ENCODE measurements around the gene ANKS1B. TPM values are rescaled to one million over a fixed set of nuclear protein-coding genes. Genes with fewer than 3 reads are reported as not detected.

ANKS1B gene
- total RNA-seq, 2 donors from 2014 or later = not detected

- no peaks in the 10 kb centered on the region for H3K4me1 Mint-ChIP-seq (ENCODE audit: low read depth in 2 of 2)
- H3K36me3 Mint-ChIP-seq = no peaks in the 10 kb centered on the region
- H3K4me3 Mint-ChIP-seq = no peak overlapping the region
- H3K27me3 Mint-ChIP-seq = no peaks in the 10 kb centered on the region
- DNase-seq (ENCODE audit: low spot score) (no peak), ATAC-seq (no peak)
- H3K9me3 Mint-ChIP-seq = no peaks in the 10 kb centered on the region
- H3K27ac Mint-ChIP-seq = no peak overlapping the region
Observed at GRCh38 chr12:99122496-99122895, 862.2 kb downstream of the ANKS1B start.

GRCh38 chr12:99121546-99121945 is 863.2 kb downstream of the ANKS1B start:
- no peaks in the 10 kb centered on the region for H3K9me3 Mint-ChIP-seq
- ATAC-seq (no peak), DNase-seq (ENCODE audit: low spot score) (no peak)

DNA sequence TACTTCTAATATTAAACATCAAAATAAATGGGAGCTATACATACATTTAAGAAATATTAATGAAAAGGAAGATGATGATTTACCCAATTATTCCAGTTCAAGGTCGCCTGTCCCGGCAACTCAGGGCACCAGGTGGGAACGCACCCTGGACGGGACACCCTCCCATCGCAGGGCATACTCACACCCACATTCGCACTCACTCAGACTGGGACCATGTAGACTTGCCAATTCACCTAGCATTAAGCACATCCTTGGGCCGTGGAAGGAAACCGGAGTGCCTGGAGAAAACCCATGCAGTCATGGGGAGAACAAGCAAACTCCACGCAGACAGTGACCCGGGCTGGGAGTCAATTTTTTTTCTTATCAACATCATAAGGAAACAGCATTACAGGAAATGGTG is 864.8 kb downstream of the ANKS1B start:
- DNase-seq (ENCODE audit: low spot score) (no peak), ATAC-seq (peak in 1 of 2 donors; percentile 52)
- no peak overlapping the region for H3K27ac Mint-ChIP-seq
- H3K36me3 Mint-ChIP-seq = no peaks in the 10 kb centered on the region
- no peak overlapping the region for H3K4me3 Mint-ChIP-seq
- no peaks in the 10 kb centered on the region for H3K27me3 Mint-ChIP-seq
- H3K4me1 Mint-ChIP-seq (ENCODE audit: low read depth in 2 of 2) = no peaks in the 10 kb centered on the region
- H3K9me3 Mint-ChIP-seq = no peaks in the 10 kb centered on the region

More at GRCh38 chr12:99121546-99121945, 863.2 kb downstream of the ANKS1B start:
- H3K27ac Mint-ChIP-seq = no peak overlapping the region
- H3K27me3 Mint-ChIP-seq = no peaks in the 10 kb centered on the region
- no peaks in the 10 kb centered on the region for H3K36me3 Mint-ChIP-seq
- H3K4me3 Mint-ChIP-seq = no peak overlapping the region
- H3K4me1 Mint-ChIP-seq (ENCODE audit: low read depth in 2 of 2) = no peaks in the 10 kb centered on the region

DNA sequence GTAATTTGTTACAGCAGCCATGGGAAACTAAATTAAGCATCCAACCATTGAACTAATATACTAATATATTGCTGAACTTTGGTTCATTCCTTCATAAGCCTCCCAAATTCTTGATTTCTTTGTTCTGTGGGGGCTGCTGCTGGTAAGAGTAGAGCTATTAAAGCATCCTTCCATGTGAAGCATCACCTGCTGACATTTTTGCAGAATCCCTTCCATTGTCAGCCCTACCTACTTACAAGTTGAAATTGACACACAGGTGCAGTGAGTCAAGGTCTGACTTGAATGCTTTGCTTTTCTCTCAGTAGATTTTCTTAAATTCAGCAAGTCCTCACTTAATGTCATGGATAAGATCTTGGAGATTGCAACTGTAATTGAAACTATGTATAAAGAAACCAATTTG is 865.3 kb downstream of the ANKS1B start:
- ATAC-seq (no peak), DNase-seq (ENCODE audit: low spot score) (no peak)
- Mint-ChIP-seq H3K9me3 (no peaks in the 10 kb centered on the region), H3K27me3 (no peaks in the 10 kb centered on the region), H3K4me1 (ENCODE audit: low read depth in 2 of 2) (no peaks in the 10 kb centered on the region), H3K27ac (no peak overlapping the region), H3K4me3 (no peak overlapping the region), H3K36me3 (no peaks in the 10 kb centered on the region)

DNA sequence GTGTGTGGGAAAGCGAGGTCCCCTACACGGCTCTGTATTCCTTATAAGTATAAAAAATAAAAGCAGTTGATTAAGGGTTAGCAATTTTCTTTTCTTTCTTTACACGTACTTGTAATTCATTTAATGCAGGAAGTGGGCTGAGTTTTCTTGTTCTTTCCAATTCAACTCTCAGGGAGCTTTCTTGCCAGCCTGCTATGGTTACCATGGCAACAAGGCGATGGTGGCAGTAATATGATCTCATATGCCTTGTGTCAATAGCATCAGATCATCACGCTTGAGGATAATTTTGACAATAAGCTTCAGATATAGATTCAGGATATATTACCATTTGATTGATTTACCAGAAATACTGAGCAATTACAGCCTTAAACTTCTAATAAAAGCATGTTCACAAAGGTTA is 873.1 kb downstream of the ANKS1B start:
- H3K4me1 Mint-ChIP-seq (ENCODE audit: low read depth in 2 of 2) = no peaks in the 10 kb centered on the region
- ATAC-seq (no peak), DNase-seq (ENCODE audit: low spot score) (no peak)
- H3K27me3 Mint-ChIP-seq = no peaks in the 10 kb centered on the region
- H3K27ac Mint-ChIP-seq = no peak overlapping the region
- H3K36me3 Mint-ChIP-seq = no peaks in the 10 kb centered on the region
- peaks cover 3% of the 10 kb centered on the region for H3K9me3 Mint-ChIP-seq
- H3K4me3 Mint-ChIP-seq = no peak overlapping the region

GRCh38 chr12:99110868-99111267 is 873.9 kb downstream of the ANKS1B start:
- peaks cover 3% of the 10 kb centered on the region for H3K9me3 Mint-ChIP-seq
- no peaks in the 10 kb centered on the region for H3K36me3 Mint-ChIP-seq
- H3K27ac Mint-ChIP-seq = no peak overlapping the region
- H3K27me3 Mint-ChIP-seq = no peaks in the 10 kb centered on the region
- no peak overlapping the region for H3K4me3 Mint-ChIP-seq
- ATAC-seq (no peak), DNase-seq (ENCODE audit: low spot score) (no peak)
- H3K4me1 Mint-ChIP-seq (ENCODE audit: low read depth in 2 of 2) = no peaks in the 10 kb centered on the region

GRCh38 chr12:99110212-99110611 is 874.5 kb downstream of the ANKS1B start:
- H3K4me3 Mint-ChIP-seq = no peak overlapping the region
- peaks cover 3% of the 10 kb centered on the region for H3K9me3 Mint-ChIP-seq
- H3K27me3 Mint-ChIP-seq = no peaks in the 10 kb centered on the region
- H3K27ac Mint-ChIP-seq = no peak overlapping the region
- no peak for DNase-seq (ENCODE audit: low spot score)
- H3K36me3 Mint-ChIP-seq = no peaks in the 10 kb centered on the region
- H3K4me1 Mint-ChIP-seq (ENCODE audit: low read depth in 2 of 2) = no peaks in the 10 kb centered on the region
- ATAC-seq = no peak

GRCh38 chr12:99108924-99109323 is 875.8 kb downstream of the ANKS1B start:
- DNase-seq (ENCODE audit: low spot score) = no peak
- Mint-ChIP-seq H3K9me3 (peaks cover 3% of the 10 kb centered on the region), H3K27me3 (no peaks in the 10 kb centered on the region), H3K36me3 (no peaks in the 10 kb centered on the region), H3K4me3 (no peak overlapping the region), H3K4me1 (ENCODE audit: low read depth in 2 of 2) (no peaks in the 10 kb centered on the region), H3K27ac (no peak overlapping the region)
- no peak for ATAC-seq

GRCh38 chr12:99099786-99100185 is 885.0 kb downstream of the ANKS1B start:
- H3K27me3 Mint-ChIP-seq = no peaks in the 10 kb centered on the region

GRCh38 chr12:99097171-99097570 is 887.6 kb downstream of the ANKS1B start:
- Mint-ChIP-seq H3K4me3 (no peak overlapping the region), H3K36me3 (no peaks in the 10 kb centered on the region), H3K4me1 (ENCODE audit: low read depth in 2 of 2) (no peaks in the 10 kb centered on the region), H3K27ac (no peak overlapping the region), H3K9me3 (peaks cover 18% of the 10 kb centered on the region), H3K27me3 (no peaks in the 10 kb centered on the region)
- ATAC-seq (no peak), DNase-seq (ENCODE audit: low spot score) (no peak)

More at GRCh38 chr12:99099786-99100185, 885.0 kb downstream of the ANKS1B start:
- no peak for ATAC-seq
- no peaks in the 10 kb centered on the region for H3K4me1 Mint-ChIP-seq (ENCODE audit: low read depth in 2 of 2)
- no peaks in the 10 kb centered on the region for H3K36me3 Mint-ChIP-seq
- H3K27ac Mint-ChIP-seq = no peak overlapping the region
- H3K9me3 Mint-ChIP-seq = peaks cover 8% of the 10 kb centered on the region
- H3K4me3 Mint-ChIP-seq = no peak overlapping the region
- DNase-seq (ENCODE audit: low spot score) = no peak

DNA sequence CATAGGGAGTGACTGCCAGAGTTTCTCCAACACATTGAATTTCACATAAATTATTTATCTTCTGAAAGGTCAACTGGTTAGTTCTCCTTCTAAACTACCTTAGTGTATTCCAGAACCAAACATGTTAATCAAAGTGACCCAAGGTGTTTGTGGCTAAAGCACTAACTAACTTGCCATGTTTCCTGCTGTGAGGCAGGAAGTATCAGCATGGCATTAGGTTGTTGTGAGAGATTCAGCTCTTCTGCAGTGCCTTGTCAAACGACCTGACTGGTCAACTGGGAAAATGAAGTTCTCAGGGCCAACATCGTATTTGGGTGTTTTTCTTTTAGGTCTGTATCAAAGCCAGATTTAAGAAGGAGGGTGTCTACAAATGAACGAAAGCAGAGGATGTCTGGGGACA is 891.6 kb downstream of the ANKS1B start:
- ATAC-seq (no peak), DNase-seq (ENCODE audit: low spot score) (no peak)
- Mint-ChIP-seq H3K36me3 (no peaks in the 10 kb centered on the region), H3K27ac (no peak overlapping the region), H3K4me1 (ENCODE audit: low read depth in 2 of 2) (peaks cover 0 to 3% of the 10 kb centered on the region in 2 donors), H3K4me3 (no peak overlapping the region), H3K27me3 (peaks cover 0 to 4% of the 10 kb centered on the region in 2 donors), H3K9me3 (peaks cover 15% of the 10 kb centered on the region)

DNA sequence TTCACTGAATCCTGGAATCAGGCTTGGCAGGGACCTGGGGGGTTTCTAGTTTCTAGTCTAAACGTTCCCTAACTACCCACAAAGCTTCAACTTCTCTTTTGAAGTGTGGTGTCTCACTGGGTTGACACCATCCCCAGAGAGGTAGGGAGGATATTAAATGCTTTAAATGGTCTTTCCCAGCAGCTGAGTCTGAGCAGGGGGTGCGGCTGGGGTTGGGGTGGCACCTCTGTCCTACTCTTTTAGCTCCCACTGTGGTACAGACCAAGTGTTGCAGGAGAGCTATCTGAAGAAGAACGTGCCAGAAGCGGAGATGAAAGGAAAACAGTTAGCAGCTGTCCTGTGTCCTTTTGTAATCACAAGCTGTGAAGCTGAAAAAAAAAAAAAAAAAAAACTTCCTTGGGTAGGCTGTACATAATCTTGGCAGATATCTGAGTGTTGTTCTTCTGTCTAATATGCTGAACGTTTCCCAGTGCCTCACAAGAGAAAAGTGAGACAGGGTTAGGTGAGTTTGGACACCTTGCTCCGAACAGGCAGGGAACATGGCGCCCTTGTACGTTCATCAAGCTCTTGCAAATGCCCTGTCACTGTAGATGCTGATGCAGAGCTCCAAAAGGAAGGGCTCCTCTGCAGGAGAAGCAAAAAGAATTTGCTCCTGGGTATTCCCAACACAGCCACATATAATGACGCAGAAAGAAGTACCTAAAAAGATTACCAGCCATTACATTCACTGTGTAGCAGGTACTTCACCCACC is 892.5 kb downstream of the ANKS1B start:
- no peaks in the 10 kb centered on the region for H3K36me3 Mint-ChIP-seq
- H3K4me3 Mint-ChIP-seq = no peak overlapping the region
- peaks cover 0 to 3% of the 10 kb centered on the region in 2 donors for H3K4me1 Mint-ChIP-seq (ENCODE audit: low read depth in 2 of 2)
- DNase-seq (ENCODE audit: low spot score) (no peak), ATAC-seq (no peak)
- H3K27ac Mint-ChIP-seq = no peak overlapping the region
- H3K9me3 Mint-ChIP-seq = peaks cover 15% of the 10 kb centered on the region
- peaks cover 0 to 4% of the 10 kb centered on the region in 2 donors for H3K27me3 Mint-ChIP-seq

- DNase-seq (ENCODE audit: low spot score) = no peak
- Mint-ChIP-seq H3K27ac (no peak overlapping the region), H3K4me3 (no peak overlapping the region), H3K9me3 (peaks cover 7% of the 10 kb centered on the region), H3K27me3 (peaks cover 0 to 4% of the 10 kb centered on the region in 2 donors), H3K36me3 (no peaks in the 10 kb centered on the region), H3K4me1 (ENCODE audit: low read depth in 2 of 2) (peaks cover 0 to 3% of the 10 kb centered on the region in 2 donors)
- no peak for ATAC-seq
Observed at GRCh38 chr12:99087278-99087677, 897.5 kb downstream of the ANKS1B start.

DNA sequence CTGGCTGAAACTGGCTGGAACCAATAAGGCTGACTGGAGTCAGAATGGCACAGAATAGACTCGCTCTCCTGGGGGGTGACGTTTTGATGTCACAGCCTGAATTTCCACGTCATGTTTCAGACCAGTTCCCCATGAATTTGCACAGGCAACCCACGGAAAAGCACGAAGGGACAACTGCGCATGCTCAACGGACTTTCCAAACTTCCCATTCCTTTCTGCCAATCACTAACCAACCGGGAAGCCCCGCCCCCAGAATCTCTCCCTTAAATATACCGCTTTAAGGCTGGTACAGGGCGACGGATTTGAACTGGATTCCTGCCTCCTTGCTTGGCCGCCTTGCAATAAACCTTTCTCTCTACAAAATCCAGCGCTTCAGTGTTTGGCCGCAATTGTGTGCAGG is 904.9 kb downstream of the ANKS1B start:
- Mint-ChIP-seq H3K4me1 (ENCODE audit: low read depth in 2 of 2) (no peaks in the 10 kb centered on the region), H3K27ac (no peak overlapping the region), H3K36me3 (no peaks in the 10 kb centered on the region), H3K4me3 (no peak overlapping the region), H3K27me3 (no peaks in the 10 kb centered on the region), H3K9me3 (no peaks in the 10 kb centered on the region)
- DNase-seq (ENCODE audit: low spot score) (no peak), ATAC-seq (no peak)

All from natural killer cell treated with Interleukin-12 subunit alpha and Interleukin-12 subunit beta and Interleukin-15 and Interleukin-18, amount 100 ng/mL, for 72 hours (primary cell).